Transverse colon (tissue), 4 donors: ENCODE results near the gene CYP19A1. TPM values are rescaled to one million over a fixed set of nuclear protein-coding genes. Genes with fewer than 3 reads are reported as not detected.

Experiments
- DNase-seq: peaks from one replicate; pipeline ENCODE4 v3.0.0-alpha.2; 2019
- H3K27ac ChIP-seq, 4 donors: fragments of 200-600 bp; sonication (generic); 2 replicates each; pipeline ENCODE4 v1.5.1; 2016 to 2018; ENCODE audit warnings: inconsistent platforms in 4 of 4
- H3K27me3 ChIP-seq: fragments of 200-600 bp; sonication (generic); 2 replicates; pipeline ENCODE4 v1.5.1; 2017; ENCODE audit warnings: inconsistent platforms
- H3K36me3 ChIP-seq, 4 donors: fragments of 200-600 bp; sonication (generic); 2 replicates each; pipeline ENCODE4 v1.5.1; 2017 to 2019; ENCODE audit warnings: inconsistent platforms in 4 of 4
- H3K4me1 ChIP-seq, 4 donors: fragments of 200-600 bp; sonication (generic); 2 replicates each; pipeline ENCODE4 v1.5.1; 2017 to 2020; ENCODE audit warnings: inconsistent platforms in 4 of 4
- H3K4me3 ChIP-seq, 4 donors: fragments of 200-600 bp; sonication (generic); 1 replicate in 1 of 4; 2 replicates in 3 of 4; pipeline versions ENCODE4 v1.5.1 to v1.6.1; 2017 to 2019; ENCODE audit warnings: inconsistent platforms in 4 of 4
- H3K9me3 ChIP-seq, 2 donors: fragments of 200-600 bp; sonication (generic); 2 replicates each; pipeline ENCODE4 v1.5.1; 2017 to 2019; ENCODE audit warnings: inconsistent platforms in 2 of 2
- CTCF ChIP-seq, 5 experiments: fragments of 200-600 bp in 3 of 5; fragments of 450-650 bp in 2 of 5; sonication (generic) in 3 of 5; IDR thresholded peaks; 1 replicate in 2 of 5; 2 replicates in 3 of 5; pipeline ENCODE4 v1.5.1; 2016 to 2017; ENCODE audit warnings: antibody characterized with exemption in 5 of 5, inconsistent platforms in 3 of 5, mild to moderate bottlenecking in 2 of 5, moderate library complexity in 1 of 5
- EP300 ChIP-seq: sonication (generic); formaldehyde crosslinking; IDR thresholded peaks from one replicate; pipeline ENCODE4 v1.6.1; 2017; ENCODE audit warnings: antibody characterized with exemption, low read depth
- POLR2A ChIP-seq: fragments of 450-650 bp; IDR thresholded peaks from one replicate; pipeline ENCODE4 v1.6.1; 2016; ENCODE audit warnings: antibody characterized with exemption, mild to moderate bottlenecking, moderate library complexity
- POLR2AphosphoS5 ChIP-seq, 3 donors: sonication (generic); formaldehyde crosslinking; IDR thresholded peaks; one replicate each; pipeline ENCODE4 v1.6.1; 2016; ENCODE audit warnings: antibody characterized with exemption in 3 of 3
- WGBS, 2 donors: methylation state at CpG; one replicate each; pipeline ENCODE4 v1.1.5; 2018; ENCODE audit warnings: low coverage in 1 of 2; 5-methylcytosine and 5-hydroxymethylcytosine counted together
- in situ Hi-C, 4 donors: fragments of 200-750 bp; cut with MboI; loops; one replicate each; pipeline versions ENCODE4 v1.15.0 to v1.15.1; 2017; ENCODE audit warnings: low sequenced_read_pairs in 3 of 4, low pct_ligation_motif_present in 1 of 4, low pct_unique_long_range_greater_than_20kb in 1 of 4
- intact Hi-C: fragments of 100-400 bp; cut with DNase I; formaldehyde crosslinking; loops from one replicate; pipeline ENCODE4 v1.15.1; 2023; ENCODE audit warnings: low total_unique reads
- total RNA-seq, 4 donors: library from RNA; depleted of rRNA; stranded (reverse); fragments of >200 nt; gene quantifications; one replicate each; pipeline ENCODE4 v1.1.0, GENCODE V29; 2016

Gene CYP19A1
- not detected for total RNA-seq

- in situ Hi-C loops (no loop called here), intact Hi-C loops (no loop called here)
- H3K4me1 ChIP-seq: peaks cover 0 to 47% (median 23%) of the 10 kb centered on the region in 4 donors
- H3K9me3 ChIP-seq: no peaks in the 10 kb centered on the region
- no peak within 1 kb of the TSS for H3K4me3 ChIP-seq
- H3K27me3 ChIP-seq: peaks cover 40% of the 10 kb centered on the region
- no peaks in the 10 kb centered on the region for H3K36me3 ChIP-seq
- no peak within 1 kb of the TSS for H3K27ac ChIP-seq
- DNase-seq: no peak
- TF ChIP-seq POLR2AphosphoS5 (IDR thresholded peaks at IDR 0.05) (no peak), POLR2A (no peak), EP300 (no peak), CTCF (IDR thresholded peaks at IDR 0.05) (no peak)
- 89% methylated on average over 6 of the region's 6 CpGs; no CpG with 5 or more reads in 1 of the 2 donors for WGBS, 2 donors
Observed at GRCh38 chr15:51338496-51338895, at the start of gene CYP19A1. Gene CYP19A1, minus strand, starts transcription at chr15:51338596. Its CDS starts 95,684 bp downstream, at chr15:51242912.

GRCh38 chr15:51387699-51388041, 49.3 kb upstream of the CYP19A1 start:
- TF ChIP-seq CTCF (IDR thresholded peaks at IDR 0.05) (no peak), EP300 (no peak), POLR2A (no peak), POLR2AphosphoS5 (IDR thresholded peaks at IDR 0.05) (no peak)
- H3K36me3 ChIP-seq: no peaks in the 10 kb centered on the region
- peaks cover 4% of the 10 kb centered on the region for H3K27me3 ChIP-seq
- no peak for DNase-seq
- 77 to 100% methylated on average over 1 to 3 of the region's 3 CpGs for WGBS, 2 donors
- in situ Hi-C loops (loop anchor here in 2 of 4 donors (10.0 to 25.0 kb wide), 4 partner anchors 113 to 225 kb away; no protein-coding TSS in a partner anchor), intact Hi-C loops (loop anchor here (10.0 kb wide), 2 partner anchors 103 to 223 kb away; no protein-coding TSS in a partner anchor)
- no peaks in the 10 kb centered on the region for H3K9me3 ChIP-seq
- H3K27ac ChIP-seq: no peak overlapping the region
- H3K4me1 ChIP-seq: no peaks in the 10 kb centered on the region
- H3K4me3 ChIP-seq: no peak overlapping the region

- in situ Hi-C loops: loop anchor here in 2 of 4 donors (10.0 to 25.0 kb wide), 4 partner anchors 112 to 225 kb away; no protein-coding TSS in a partner anchor
- TF ChIP-seq POLR2AphosphoS5 (IDR thresholded peaks at IDR 0.05) (no peak), CTCF (IDR thresholded peaks at IDR 0.05) (no peak), EP300 (no peak), POLR2A (no peak)
- H3K9me3 ChIP-seq: no peaks in the 10 kb centered on the region
- H3K4me1 ChIP-seq: no peaks in the 10 kb centered on the region
- 78 to 80% methylated on average over 3 to 10 of the region's 10 CpGs for WGBS, 2 donors
- H3K27ac ChIP-seq: no peak overlapping the region
- DNase-seq: no peak
- no peaks in the 10 kb centered on the region for H3K36me3 ChIP-seq
- intact Hi-C loops: loop anchor here (10.0 kb wide), 2 partner anchors 102 to 222 kb away; no protein-coding TSS in a partner anchor
- peaks cover 4% of the 10 kb centered on the region for H3K27me3 ChIP-seq
- H3K4me3 ChIP-seq: no peak overlapping the region
Observed at GRCh38 chr15:51386960-51387698, 48.7 kb upstream of the CYP19A1 start.

- in situ Hi-C loops: loop anchor here in 2 of 4 donors (10.0 to 25.0 kb wide), 4 partner anchors 112 to 224 kb away; no protein-coding TSS in a partner anchor
Observed at GRCh38 chr15:51386486-51386885, 48.1 kb upstream of the CYP19A1 start.

More at GRCh38 chr15:51386486-51386885, 48.1 kb upstream of the CYP19A1 start:
- Histone ChIP-seq H3K4me3 (no peak overlapping the region), H3K36me3 (no peaks in the 10 kb centered on the region), H3K27me3 (peaks cover 4% of the 10 kb centered on the region), H3K27ac (no peak overlapping the region), H3K9me3 (no peaks in the 10 kb centered on the region), H3K4me1 (no peaks in the 10 kb centered on the region)
- intact Hi-C loops: loop anchor here (10.0 kb wide), 2 partner anchors 102 to 222 kb away; no protein-coding TSS in a partner anchor
- WGBS, 2 donors: 87% methylated on average over 12 of the region's 12 CpGs; no CpG with 5 or more reads in 1 of the 2 donors
- no peak for DNase-seq
- no peak for TF ChIP-seq POLR2AphosphoS5 (IDR thresholded peaks at IDR 0.05)
- no peak for TF ChIP-seq CTCF (IDR thresholded peaks at IDR 0.05)
- no peak for TF ChIP-seq POLR2A
- no peak for TF ChIP-seq EP300
